NB4 (cell line): ENCODE results near the gene GATA5.
A peak's percentile ranks its signal among the peaks of the same experiment; 100 is the strongest.

Source experiments
- DNase-seq: peaks from one replicate; pipeline ENCODE4 v3.0.0; 2010; ENCODE audit warnings: low read depth
- H3K4me3 ChIP-seq: one replicate; pipeline ENCODE4 v1.5.1; 2011; ENCODE audit warnings: mild to moderate bottlenecking, low read depth, low read length, moderate library complexity
- MYC ChIP-seq: IDR thresholded peaks from 2 replicates; pipeline ENCODE4 v1.6.1; 2011; ENCODE audit warnings: low read depth, low read length
- POLR2A ChIP-seq: IDR thresholded peaks from 2 replicates; pipeline ENCODE4 v1.6.1; 2011; ENCODE audit warnings: mild to moderate bottlenecking; ENCODE audit not compliant: insufficient read length; ENCODE audit errors: extremely low read depth
- TF ChIP-seq, protein P1 (sequence below): IDR thresholded peaks from one replicate; pipeline ENCODE4 v1.5.1; 2012; ENCODE audit warnings: low read depth, low read length
- TF ChIP-seq, protein P2 (sequence below): IDR thresholded peaks from 2 replicates; pipeline ENCODE4 v1.6.1; 2011; ENCODE audit warnings: low read depth, low read length

The GATA5 gene

DNA sequence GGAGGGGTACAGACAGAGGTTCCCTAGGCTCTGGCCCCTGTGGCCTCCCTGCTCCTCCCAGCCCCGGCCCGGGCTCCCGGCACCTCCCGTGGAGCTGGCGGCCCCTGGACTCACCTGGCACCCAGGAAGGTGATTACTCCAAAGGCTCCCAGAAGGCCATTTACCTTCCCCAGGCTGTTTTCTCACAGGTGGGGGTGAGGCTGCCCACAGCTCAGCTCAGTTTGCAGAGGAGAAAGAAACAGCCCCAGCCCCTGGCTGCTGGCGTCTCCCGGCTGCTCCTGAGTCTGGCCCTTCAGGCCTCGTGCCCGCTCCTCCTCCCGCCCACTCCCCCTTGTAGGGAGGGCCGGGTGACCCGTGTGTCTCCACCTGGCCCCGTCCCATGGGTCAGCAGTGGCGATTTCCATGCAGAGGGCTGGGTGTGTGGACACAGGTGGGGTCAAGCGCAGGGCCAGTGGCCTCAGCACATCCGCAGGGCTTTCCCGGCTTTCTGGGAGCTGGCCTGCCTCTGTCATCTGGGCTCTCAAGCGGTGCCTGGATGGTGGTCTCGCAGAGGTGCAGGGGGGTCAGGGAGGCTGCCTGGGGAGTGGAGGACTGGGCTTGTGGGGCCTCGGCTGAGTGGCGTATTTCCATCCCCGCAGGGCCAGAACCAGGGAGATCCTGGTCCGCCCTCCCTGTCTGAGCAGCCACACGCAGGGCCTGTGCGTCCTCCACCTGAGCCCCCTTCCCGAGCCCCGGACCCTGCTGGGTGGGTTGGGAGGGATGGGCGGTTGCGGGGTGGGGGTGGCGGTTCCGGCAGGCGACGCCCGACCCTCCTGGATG lies 20.2 kb upstream of the GATA5 start:
- no peak overlapping the region for H3K4me3 ChIP-seq
- TF ChIP-seq, protein P1, sequence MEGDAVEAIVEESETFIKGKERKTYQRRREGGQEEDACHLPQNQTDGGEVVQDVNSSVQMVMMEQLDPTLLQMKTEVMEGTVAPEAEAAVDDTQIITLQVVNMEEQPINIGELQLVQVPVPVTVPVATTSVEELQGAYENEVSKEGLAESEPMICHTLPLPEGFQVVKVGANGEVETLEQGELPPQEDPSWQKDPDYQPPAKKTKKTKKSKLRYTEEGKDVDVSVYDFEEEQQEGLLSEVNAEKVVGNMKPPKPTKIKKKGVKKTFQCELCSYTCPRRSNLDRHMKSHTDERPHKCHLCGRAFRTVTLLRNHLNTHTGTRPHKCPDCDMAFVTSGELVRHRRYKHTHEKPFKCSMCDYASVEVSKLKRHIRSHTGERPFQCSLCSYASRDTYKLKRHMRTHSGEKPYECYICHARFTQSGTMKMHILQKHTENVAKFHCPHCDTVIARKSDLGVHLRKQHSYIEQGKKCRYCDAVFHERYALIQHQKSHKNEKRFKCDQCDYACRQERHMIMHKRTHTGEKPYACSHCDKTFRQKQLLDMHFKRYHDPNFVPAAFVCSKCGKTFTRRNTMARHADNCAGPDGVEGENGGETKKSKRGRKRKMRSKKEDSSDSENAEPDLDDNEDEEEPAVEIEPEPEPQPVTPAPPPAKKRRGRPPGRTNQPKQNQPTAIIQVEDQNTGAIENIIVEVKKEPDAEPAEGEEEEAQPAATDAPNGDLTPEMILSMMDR, result no peak
- TF ChIP-seq MYC, result no peak
- TF ChIP-seq, protein P2, sequence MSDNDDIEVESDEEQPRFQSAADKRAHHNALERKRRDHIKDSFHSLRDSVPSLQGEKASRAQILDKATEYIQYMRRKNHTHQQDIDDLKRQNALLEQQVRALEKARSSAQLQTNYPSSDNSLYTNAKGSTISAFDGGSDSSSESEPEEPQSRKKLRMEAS, result no peak
- TF ChIP-seq POLR2A, result no peak
- no peak for DNase-seq

DNA sequence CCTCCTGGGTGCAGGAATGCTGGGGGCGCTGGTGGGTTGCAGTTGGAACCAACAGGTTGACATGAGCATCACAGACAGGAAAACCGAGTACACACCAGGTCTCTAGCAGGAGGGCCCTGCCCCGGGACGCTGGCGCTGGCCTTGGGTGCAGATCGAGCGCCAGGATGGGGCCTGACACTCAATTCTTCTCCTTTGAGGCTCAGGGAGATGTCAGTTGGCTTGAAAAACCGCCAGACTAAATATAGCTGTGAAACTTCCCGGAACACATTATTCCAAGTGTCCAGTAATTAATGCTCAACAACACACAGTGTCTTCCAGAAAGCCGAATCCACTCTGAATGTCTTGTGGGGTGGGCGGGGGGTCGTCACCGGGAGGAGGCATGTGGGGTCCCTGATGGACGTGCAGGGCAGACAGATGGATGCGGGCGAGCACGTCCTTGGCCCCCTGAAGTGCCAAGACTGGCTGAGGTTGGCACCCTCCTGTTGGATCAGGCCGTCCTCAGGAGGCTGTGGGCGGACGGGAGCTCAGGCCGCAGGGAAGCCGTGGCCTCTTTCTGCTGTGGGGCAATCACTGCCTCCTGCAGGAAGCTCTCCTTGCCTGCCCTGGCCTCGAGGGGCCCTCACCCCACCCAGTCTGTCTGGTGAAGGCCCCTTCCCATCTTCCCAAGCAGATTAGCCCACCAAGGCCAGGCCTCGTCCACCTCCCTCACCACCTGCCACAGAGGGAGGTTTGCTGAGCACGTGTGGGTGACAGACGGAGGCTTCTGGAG lies 19.4 kb upstream of the GATA5 start:
- DNase-seq, result no peak
- H3K4me3 ChIP-seq, result no peak overlapping the region
- TF ChIP-seq, protein P1, result no peak
- TF ChIP-seq MYC, result no peak
- TF ChIP-seq, protein P2, result no peak

DNA sequence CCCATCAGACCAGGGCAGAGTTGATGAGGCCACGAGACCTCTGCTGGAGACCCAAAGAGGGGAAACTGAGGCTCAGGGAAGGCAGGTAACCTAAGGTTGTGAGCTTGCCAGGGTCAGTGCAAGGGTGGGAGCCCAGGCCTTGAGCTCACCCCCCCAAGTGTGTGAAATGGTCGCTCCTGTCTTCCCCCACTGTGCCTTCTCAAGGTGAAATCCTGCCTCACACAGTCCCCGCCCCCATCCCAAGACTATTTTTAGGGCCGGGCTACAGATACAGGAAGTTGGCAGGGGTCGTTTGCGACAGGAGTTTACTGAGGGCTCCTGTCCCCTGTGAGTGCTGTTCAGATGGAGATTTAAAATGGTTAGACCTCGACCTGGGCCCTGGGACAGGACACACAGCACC lies 18.7 kb upstream of the GATA5 start:
- peak; percentile 69 for DNase-seq
- H3K4me3 ChIP-seq, result no peak overlapping the region
- TF ChIP-seq POLR2A, result no peak
- TF ChIP-seq, protein P1, result no peak
- TF ChIP-seq MYC, result no peak
- TF ChIP-seq, protein P2, result no peak

DNA sequence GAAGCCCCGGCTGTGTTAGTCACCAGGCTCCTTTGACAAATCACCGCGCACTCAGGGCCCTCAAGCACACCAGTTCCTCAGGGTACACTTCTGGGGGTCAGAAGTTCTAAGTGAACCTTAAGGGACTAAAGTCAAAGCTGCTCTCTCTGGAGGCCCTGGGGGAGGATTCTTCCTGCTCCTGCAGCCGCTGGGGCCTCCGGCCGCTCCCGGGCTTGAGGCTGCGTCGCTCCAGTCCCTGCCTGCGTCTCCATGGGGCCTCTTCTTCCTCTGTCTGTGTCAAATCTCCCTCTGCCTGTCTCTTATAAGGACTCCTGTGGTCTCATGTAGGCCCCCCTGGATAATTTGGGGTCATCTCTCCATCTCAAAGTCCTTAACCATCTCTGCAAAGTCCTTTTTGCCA lies 18.1 kb upstream of the GATA5 start:
- no peak overlapping the region for H3K4me3 ChIP-seq
- TF ChIP-seq, protein P2, result no peak
- TF ChIP-seq POLR2A, result no peak
- no peak for TF ChIP-seq MYC
- TF ChIP-seq, protein P1, result no peak
- no peak for DNase-seq

DNA sequence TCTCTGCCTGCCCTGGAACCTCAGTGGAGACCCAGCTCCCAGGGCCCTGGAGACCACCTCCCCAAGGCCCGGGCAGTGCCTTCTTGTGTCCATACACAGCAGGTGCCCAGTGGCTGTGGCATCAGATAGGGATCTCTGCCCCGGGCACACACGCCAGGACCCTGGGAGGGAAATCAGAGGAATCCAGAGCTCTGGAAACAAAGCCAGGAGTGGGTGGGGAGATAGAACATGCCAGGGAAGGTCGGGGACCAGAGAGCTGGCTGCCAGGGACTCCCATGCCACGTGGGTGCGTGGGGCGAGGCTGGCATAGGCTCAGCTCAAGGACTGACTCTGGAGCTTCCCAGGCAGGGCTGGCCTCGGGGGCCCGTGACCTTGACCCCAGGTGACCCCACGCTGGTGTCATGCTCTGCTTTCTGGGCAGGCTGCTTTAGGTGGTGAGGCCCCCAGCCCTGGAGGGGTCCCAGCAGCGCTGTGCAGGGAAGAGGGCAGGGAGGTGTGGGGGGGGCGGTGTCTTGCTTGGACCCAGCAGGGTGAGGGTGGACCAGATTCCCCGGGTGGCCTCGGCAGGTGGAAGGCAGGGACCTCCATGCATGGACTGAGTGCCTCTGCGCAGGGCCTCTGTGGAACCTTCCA lies 17.6 kb upstream of the GATA5 start:
- no peak for DNase-seq
- TF ChIP-seq, protein P2, result no peak
- TF ChIP-seq MYC (no peak), POLR2A (no peak)
- TF ChIP-seq, protein P1, result no peak
- H3K4me3 ChIP-seq, result no peak overlapping the region
